GM19351 (cell line): ENCODE results near the gene ZBTB40.

Experiments
- ATAC-seq: cut with Tn5 transposase; IDR thresholded peaks from one replicate; pipeline ENCODE4 v1.9.1; 2021; ENCODE audit warnings: mild to moderate bottlenecking, moderate library complexity; ENCODE audit not compliant: unreplicated experiment

The ZBTB40 gene

DNA sequence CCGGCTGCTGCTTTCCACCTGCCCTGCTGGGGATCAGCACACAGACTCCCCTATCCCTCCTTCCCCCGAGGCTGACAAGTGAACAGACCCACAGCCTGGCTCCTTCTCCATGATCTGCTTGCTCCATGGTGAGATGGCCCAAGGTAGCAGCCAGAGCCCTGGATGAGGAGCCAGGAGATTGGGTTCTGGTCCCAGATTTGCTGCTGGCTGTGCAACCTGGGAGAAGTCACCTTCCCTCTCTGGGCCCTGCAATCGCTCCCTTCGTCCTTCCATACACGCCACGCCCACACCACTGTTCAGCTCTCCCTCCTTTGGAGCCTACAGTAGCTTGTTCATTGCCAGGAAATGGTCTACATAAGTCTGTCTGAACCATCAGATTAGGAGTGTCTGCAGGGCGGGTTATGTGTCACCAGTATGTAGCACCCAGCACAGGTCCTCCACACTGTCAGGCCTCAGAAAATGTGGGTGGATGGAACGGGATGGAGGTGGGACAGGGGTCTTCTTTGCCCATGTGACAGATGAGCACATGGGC, 102.4 kb downstream of the ZBTB40 start:
- ATAC-seq = no peak

DNA sequence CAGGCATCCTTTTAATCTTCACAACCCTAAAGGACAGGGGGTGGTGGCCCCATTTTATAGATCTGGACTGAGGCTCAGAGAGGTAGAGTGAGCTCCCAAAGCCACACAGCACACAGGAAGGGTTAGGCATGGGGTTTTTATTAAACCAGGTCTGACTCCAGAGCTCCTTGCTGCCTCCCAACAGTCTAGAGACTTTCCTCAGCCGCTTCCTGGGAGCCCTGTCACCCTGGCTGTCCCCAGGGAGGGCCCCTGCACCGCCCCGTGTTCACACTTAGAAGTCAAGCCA, 103.7 kb downstream of the ZBTB40 start:
- no peak for ATAC-seq

DNA sequence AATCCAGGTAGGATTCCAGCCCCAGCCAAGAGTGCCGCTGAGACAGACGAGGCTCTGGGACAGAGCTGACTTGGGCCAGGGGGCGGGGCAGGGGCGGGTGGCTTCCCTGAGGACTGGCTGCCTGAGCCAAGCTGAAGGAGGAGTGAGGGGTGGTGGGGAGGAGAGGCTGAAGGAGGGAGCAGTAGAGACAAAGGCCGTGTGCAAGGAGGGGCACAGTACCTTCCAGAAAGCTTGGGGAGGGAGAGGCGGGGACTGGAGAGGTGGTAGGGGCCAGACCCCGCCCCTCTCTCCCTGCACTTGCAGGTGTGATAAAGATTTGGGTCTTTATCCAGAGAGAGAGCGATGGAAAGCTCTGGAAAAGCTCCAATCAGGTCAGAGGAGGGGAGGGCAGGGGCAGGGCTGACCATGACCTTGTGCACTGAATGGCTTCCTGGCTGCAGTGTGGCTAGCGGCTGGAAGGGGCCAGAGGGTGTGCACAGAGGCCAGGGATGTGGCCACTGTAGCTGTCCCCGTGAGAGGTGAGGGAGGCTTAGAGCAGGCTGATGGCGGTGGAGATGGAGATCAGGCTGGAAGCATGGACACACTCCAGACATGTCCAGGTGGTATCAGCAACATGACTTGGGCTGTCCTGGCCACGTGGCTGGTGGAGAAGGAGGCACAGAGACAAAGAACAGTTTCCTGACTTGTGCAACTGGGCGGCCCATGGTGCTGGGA, 104.9 kb downstream of the ZBTB40 start:
- ATAC-seq = no peak

DNA sequence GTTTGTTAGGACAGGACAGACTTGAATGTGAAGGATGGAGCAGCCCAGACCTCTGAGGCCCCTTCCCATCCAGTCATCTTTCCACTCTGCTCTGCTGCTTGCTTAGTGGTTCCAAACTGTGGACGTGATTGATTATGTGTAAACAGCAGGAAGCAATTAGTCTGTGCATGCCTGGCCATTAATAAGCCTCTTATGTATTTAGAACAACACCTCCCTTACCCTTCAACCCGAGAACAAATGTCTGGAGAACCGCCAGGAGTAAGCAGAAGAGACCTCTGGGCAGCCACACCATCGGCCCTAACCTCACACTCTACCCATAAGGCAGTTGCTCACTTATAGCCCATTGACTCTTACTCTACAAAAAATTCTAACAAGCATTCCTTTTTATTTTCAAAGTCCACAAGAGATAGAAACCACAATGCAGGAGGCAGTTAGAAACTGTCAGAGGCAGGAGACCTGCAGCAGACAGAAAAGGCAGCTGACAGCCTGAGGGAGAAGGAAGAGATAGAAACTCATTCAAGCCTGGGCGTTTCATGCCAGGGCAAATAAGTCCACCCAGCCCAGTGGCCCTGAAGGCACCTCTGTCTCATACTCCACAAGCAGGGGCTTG, 105.8 kb downstream of the ZBTB40 start:
- ATAC-seq = no peak

DNA sequence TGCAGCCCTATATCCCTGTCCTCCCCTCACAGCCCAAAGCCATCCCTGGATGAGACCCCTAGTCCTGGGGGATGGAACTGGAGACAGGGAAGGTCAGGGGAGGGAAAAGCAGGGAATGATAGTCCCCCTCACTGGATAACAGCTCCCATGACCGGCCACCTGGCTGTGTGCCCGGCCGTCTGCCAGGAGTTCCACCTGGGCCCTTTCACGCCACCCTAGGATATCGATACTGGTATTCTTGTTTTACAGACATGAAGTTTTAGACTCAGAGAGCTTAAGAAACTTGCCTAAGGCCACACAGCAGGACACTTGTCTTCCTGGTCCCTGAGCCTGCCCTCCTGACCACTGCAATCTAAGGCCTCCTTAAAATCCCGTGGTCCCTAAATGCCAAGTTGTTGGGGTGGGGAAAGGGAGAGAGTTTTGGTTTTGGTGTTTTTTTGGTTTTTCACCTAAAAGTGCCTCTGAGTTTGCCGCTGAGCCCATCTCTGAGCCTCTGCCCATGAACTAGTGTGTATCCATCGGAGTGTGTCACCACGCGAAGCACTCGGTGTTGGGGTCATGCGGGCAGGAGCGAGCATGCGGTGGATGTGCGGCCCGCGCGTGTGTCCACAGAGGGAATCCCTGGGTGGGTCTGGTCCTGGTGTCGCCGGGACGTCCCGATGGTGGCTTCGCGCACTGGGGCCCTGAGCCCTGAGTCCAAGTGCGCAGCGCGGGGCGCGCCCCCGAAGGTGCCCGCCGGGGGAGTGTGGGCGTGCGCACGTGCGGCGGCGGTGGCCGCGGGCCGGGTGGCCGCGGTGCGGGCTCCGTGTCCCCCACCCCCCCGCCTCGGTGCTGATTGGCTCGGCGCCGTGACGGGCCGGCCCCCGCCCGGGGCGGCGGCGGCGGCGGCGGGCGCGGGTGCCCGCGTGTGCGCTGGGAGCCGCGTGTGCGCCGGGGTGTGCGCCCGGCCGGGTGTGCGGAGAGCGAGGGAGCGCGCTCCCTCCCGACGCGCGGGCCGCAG, 111.2 kb downstream of the ZBTB40 start, which contains the start of gene EPHA8:
Gene EPHA8 (plus strand): TSS at position 906 of the 1,000 bp plus-strand sequence. CDS start 147 bp downstream, outside the sequence.
- ATAC-seq = no peak

DNA sequence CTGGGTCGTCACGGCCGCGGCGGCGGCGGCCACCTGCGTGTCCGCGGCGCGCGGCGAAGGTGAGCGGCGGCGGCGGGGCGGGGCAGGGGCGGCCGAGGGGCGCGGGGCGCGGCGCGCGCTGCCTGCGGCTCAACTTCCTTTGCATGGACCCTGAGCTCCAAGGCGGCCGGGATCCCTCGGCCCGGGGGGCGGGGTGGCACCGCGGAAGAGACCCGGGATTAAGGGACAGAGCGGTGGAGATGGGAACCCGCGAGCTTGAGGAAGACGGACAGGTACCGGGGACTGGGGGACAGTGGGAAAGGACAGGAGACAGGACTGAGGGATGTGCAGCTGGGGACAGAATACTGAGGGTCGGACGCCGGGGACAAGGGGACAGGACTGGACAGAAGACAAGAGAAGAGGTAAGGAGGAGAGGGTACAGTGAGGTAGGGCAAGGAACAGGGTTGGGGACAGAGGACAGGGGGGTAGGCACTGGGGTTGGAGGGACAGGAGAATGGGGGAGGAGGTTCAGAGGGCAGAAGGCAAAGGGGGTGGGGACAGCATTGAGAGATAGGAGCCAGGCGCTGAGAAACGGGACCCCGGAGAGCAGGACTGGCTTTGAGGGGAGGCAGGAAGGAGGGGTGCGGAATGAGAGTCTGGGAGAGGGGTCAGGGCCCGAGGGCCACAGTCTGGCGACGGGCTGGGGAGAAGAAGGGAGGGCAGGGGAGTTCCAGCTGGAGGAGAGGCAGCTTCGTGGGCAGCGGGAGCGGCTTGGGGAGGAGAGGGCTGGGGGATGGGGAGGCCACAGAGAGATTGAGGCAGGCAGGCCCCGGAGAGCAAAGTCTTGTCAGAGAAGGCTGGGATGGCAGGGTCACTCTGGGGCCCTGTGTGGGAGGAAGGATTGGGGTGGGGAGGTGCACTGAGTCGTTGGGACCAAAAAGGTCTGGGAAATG, 112.3 kb downstream of the ZBTB40 start:
- no peak for ATAC-seq

DNA sequence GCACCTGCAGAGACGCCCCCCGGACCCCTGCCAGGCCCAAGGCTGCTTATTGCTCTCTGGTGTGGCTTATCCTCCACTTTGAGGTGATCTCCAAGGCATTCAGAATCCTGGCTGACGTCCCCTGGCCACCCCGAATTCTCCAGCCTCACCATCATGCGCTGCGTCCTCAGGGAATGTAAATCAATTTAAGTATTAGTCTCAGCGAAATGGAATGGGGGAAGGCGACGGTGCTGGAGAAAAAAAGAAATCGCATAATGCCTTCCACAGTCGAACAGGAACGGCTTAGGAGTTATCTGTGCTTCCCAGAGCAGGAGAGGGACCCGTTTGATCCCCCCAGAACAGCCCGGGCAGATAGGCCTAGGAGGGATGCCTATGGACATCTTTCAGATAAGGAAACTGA, 114.5 kb downstream of the ZBTB40 start:
- no peak for ATAC-seq

DNA sequence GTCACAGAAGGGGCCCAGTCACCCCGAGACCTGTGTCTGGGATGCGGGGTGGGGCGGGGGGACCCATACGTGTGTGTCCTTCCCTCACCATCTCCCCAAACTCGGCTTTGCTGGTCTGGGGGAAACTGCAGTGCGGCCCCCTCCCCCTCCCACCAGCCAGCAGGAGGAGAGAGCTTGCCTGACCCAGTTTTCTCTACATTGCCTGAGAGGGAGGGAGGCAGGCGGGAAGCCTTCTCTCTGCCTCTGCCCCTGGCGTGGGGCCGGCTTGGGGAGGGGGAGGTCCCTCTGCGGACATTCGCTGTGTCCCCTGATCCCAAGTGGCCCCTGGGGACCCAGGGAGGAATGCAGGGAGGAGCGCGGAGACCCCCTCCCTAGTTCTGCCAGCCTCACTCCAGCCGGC, 115.5 kb downstream of the ZBTB40 start:
- ATAC-seq = no peak

DNA sequence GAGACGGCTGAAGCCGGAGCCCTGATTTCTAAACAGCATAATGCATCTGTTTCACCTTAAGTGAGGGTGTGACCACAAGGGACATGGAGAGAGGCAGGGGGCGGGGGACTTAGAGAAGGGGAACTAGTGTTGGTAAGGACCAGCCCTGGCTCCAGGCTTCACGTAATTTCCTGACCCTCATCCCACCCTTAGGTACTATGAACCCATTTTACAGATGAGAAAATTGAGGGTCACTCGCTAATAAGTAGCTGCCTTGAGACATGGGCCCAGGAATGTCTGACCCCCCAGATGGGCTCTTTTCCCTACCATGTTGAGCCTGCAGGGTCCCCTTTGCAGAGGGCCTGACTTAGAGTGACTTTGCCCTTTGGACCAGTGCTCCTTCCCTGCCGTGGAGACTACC, 116.3 kb downstream of the ZBTB40 start:
- ATAC-seq = no peak

DNA sequence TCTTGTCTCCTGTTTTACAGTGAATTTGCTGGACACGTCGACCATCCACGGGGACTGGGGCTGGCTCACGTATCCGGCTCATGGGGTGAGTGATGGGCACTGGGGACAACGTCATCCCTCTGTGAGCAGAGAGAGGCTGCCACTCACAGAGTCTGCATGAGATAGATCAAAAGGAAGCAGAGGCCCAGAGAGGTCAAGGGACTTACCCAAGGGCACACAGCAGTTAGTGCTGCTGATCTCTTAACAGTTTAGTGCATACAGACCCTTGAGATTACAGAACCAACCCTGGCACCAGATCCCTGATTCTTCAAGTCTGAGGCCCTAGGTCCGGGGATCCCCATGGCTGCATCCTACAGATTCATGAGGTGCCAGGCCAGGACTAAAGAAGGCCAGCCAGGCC, 117.6 kb downstream of the ZBTB40 start:
- ATAC-seq = no peak

DNA sequence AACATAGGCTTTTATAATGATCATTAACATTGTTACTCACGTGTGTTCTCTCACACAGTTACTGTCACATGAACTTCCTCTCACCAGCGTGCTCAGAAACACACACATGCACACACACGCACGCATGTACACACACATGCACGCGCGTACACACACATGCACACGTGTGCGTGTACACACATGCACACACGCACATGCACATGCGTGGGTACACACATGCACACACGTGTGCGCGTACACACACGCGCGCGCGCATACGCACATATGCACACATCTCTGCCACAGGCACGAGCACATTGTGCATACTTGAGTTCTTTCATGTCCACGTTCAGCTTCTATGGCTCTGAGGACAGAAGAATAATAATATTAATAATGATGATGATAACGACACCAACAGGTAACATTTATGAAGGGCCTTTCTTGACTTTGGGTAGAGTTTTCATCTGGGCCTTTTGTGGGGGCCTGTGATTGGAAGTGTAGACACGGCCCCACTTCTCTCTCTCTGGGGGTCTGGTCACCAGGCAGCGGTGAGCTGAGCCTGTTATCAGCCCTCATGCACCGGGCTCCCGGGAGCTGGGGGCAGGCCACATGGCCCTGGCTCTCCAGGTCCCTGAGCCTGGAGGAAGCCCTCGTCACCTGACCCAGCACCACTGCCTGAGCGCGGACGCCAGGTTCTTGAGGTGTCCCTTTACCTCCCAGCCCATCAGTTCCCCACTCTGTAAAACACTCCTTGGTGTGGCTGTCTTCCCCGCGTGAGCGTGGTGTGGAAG, 118.7 kb downstream of the ZBTB40 start:
- ATAC-seq = no peak

DNA sequence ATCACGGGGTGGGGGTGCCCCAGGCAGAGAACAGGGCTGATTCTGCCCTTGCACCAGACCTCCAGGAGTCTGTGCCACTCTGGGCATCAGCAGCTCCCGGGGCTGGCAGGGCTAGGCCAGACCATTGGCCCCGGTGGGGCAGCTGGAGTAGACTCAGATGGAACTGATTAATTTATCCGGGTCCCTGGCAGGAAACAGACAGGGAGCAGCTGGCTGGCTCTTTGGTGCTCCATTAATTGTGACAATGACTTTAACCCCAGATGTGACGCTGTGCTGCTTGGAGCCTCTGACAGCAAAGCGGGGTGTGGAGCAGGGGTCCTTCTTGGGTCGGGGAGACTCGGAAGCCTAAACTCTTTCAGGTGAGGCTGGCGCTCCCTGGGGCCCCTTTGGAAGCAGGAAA, 121.2 kb downstream of the ZBTB40 start:
- no peak for ATAC-seq

DNA sequence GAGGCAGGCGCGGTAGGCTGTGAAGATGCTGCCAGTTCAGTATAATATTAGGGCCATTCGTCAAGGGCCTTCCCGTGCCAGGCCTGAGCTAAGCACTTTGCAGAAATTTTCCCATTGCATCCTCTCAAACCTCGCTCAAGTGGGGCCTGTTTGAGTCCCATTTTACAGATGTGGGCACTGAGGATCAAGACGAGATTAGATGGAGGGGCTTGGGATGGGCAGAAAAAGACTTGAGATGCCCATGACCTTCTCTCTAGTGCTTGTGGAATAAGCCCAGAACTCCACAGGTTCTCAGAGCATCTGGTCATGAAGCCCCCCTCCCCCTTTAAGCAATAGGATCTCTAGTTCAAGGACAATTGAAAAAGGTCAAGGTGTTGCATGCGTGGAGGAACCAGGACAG, 121.6 kb downstream of the ZBTB40 start:
- no peak for ATAC-seq

DNA sequence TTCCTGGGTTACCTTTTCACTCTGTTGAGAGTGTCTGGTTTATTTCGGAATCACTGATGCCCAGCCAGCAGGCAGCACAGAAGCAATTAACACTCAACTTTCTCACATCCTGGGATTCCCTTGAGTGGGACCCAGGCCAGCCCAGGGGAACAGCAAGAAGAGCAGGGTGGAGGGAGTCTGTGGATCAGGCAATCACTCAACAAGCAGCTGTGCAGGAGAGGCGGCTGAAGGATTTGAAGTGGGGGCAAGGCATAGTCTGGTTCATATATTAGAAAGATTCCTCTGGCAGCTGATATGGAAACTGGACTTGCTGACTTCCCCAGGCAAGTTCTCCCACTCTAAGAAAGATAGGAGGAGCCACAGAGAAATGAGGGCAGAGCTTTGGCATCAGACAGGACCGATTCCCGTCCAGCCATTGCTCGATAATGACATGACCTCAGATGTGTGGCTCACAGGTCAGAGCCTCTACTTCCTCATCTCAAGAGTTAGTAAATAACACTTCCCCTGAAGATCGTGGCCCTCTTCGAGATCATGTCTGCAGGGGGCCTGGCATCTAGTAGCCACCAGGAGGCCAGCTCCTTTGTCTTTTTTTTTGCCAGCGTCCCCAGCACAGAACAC, 124.0 kb downstream of the ZBTB40 start:
- no peak for ATAC-seq

DNA sequence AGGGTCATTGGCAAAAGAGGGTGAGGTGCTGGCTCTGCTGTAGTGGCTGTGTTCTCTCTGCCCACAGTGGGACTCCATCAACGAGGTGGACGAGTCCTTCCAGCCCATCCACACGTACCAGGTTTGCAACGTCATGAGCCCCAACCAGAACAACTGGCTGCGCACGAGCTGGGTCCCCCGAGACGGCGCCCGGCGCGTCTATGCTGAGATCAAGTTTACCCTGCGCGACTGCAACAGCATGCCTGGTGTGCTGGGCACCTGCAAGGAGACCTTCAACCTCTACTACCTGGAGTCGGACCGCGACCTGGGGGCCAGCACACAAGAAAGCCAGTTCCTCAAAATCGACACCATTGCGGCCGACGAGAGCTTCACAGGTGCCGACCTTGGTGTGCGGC, 124.5 kb downstream of the ZBTB40 start:
- ATAC-seq = no peak

DNA sequence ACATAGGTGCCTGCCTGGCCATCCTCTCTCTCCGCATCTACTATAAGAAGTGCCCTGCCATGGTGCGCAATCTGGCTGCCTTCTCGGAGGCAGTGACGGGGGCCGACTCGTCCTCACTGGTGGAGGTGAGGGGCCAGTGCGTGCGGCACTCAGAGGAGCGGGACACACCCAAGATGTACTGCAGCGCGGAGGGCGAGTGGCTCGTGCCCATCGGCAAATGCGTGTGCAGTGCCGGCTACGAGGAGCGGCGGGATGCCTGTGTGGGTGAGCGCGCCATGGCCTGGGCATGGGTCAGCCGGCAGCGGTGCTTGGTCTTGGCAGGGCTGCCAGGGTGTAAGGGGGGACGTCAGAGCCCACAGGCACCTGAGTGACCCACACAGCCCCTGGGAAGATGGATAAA, 125.0 kb downstream of the ZBTB40 start:
- no peak for ATAC-seq

DNA sequence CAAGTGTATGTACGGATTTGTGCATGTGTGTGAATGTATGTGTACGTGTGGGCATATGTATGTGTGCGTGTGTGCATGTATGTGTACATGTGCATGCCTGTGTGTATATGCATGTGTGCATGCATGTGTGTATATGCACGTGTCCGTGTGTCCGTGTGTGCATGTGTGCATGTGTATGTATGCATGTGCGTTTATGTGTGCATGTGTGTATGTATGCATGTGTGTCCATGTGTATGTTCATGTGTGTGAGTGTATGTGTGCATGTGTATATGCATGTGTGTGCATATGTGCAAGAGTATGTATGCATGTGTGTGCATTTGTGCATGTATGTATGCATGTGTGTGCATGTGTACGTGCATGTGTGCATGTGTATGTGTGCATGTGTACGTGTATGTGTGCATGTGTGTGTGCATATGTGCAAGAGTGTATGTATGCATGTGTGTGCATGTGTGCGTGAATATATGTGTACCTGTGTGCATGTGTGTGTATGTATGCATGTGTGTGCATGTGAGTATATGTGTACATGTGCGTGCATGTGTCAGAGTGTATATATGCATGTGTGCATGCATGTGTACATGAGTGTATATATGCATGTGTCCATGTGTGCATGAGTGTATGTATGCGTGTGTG, 127.2 kb downstream of the ZBTB40 start:
- no peak for ATAC-seq

DNA sequence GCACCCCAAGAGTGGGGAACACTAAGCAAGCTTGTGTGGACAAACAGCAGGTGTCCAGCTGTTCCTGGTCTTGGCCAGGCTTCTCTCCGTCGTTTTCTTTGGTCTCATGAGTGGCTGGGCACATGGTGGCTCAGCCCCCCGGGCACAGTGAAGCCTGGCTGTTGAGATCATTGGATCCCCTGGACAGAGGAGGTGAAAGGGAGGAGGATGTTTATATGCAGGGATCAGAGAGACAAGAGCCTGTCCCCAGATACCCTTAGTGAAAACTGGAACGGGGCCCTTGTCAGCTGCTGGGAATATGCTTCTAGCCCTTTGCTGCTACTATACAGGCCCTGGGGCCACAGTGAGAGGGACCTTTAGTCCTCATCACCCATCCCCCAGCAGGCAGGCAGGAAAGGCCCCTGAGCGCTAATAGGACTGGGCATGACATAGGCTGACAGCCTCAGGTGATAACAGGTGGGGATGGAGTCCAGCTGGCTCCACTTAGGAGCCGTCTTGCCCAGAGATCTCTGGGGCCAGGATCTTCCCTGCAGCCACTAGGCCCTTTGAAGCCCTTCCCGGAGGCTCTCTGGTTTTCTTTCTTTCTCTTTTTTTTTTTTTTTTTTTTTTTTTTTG, 128.0 kb downstream of the ZBTB40 start:
- ATAC-seq = no peak
